Kidney epithelial cell (primary cell): ENCODE results near the gene TSPAN13. TPM values are rescaled to one million over a fixed set of nuclear protein-coding genes. Genes with fewer than 3 reads are reported as not detected.

ENCODE experiments used
- DNase-seq: peaks from one replicate; pipeline ENCODE4 v3.0.0-alpha.2; 2010; ENCODE audit warnings: low read depth
- H3K27me3 ChIP-seq: 2 replicates; pipeline ENCODE4 v1.6.0; 2011; ENCODE audit warnings: low read length; ENCODE audit not compliant: control insufficient read depth, insufficient read depth
- H3K36me3 ChIP-seq: 2 replicates; pipeline ENCODE4 v1.5.1; 2011; ENCODE audit warnings: low read length; ENCODE audit not compliant: control insufficient read depth, insufficient read depth
- H3K4me3 ChIP-seq: 2 replicates; pipeline ENCODE4 v1.5.1; 2011; ENCODE audit warnings: low read depth, mild to moderate bottlenecking, control low read depth, low read length
- total RNA-seq: library from RNA; depleted of rRNA; stranded (reverse); fragments of >200 nt; gene quantifications from 2 replicates; pipeline ENCODE4 v1.2.3, GENCODE V29; 2015
- TF ChIP-seq, protein P1 (sequence below): IDR thresholded peaks from 2 replicates; pipeline ENCODE4 v1.5.1; 2011; ENCODE audit warnings: mild to moderate bottlenecking, moderate library complexity, low read length, control low read depth, inconsistent platforms; ENCODE audit not compliant: insufficient read depth, poor library complexity, severe bottlenecking

TSPAN13 gene
- total RNA-seq, 1 donor from 2014 or later: 15.5 TPM

DNA sequence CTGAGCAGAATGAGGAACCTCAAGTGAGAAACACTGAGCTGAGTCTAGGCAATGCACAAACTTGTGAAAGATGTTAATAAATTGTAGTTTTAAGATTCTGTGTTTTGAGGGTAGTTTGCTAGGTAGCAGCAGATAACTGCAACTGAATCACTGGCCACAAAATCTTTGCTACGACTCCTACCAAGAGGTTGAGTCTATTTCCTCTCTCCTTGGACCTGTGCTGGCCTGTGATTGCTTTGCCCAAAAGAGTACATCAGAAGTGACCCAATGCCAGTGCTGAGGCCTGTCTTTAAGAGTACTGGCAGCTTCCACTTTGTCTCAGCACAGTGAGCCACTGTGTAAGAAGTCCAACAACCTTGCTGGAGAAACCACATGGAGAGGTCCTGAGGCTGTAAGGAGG lies 11.9 kb upstream of the TSPAN13 start:
- H3K27me3 ChIP-seq: no peaks in the 10 kb centered on the region
- TF ChIP-seq, protein P1, sequence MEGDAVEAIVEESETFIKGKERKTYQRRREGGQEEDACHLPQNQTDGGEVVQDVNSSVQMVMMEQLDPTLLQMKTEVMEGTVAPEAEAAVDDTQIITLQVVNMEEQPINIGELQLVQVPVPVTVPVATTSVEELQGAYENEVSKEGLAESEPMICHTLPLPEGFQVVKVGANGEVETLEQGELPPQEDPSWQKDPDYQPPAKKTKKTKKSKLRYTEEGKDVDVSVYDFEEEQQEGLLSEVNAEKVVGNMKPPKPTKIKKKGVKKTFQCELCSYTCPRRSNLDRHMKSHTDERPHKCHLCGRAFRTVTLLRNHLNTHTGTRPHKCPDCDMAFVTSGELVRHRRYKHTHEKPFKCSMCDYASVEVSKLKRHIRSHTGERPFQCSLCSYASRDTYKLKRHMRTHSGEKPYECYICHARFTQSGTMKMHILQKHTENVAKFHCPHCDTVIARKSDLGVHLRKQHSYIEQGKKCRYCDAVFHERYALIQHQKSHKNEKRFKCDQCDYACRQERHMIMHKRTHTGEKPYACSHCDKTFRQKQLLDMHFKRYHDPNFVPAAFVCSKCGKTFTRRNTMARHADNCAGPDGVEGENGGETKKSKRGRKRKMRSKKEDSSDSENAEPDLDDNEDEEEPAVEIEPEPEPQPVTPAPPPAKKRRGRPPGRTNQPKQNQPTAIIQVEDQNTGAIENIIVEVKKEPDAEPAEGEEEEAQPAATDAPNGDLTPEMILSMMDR: no peak
- no peak for DNase-seq
- H3K36me3 ChIP-seq: no peaks in the 10 kb centered on the region
- H3K4me3 ChIP-seq: no peak overlapping the region

DNA sequence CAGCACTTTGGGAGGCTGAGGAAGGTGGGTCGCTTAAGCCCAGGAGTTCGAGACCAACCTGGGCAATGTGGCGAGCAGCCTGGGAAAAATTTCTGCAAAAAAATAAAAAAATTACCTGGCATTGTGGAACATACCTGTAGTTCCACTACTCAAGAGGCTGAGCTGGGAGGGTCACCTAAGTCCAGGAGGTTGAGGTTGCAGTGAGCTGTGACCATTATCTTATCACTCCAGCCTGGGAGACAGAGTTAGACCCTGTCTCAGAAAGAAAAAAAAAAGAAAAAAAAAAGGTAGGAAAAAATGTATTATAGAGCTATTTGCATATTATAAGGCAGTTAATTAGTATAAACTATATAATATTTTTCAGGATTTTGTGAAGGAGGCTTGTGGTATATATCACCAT lies 11.0 kb upstream of the TSPAN13 start:
- H3K4me3 ChIP-seq: no peak overlapping the region
- TF ChIP-seq, protein P1: no peak
- H3K36me3 ChIP-seq: no peaks in the 10 kb centered on the region
- no peak for DNase-seq
- H3K27me3 ChIP-seq: no peaks in the 10 kb centered on the region

DNA sequence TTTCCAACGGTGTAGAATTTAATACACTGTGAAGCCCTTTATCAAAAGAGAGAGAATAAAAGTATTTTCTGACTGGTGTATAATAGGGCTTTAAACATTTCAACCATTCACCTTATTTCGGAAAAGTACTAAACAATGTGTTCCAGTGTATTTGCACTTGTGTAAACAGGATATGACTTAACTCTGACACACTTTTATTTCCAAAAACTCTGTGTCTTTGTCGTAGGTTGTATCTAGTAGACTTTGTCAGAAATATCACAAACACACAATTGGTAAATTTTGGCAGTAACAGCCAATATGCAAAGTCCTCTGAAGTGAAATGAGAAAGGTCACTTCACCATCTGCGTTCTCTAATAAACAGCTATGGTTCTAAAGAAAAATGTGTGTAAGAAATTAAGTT lies 10.3 kb upstream of the TSPAN13 start:
- H3K4me3 ChIP-seq: no peak overlapping the region
- H3K36me3 ChIP-seq: no peaks in the 10 kb centered on the region
- TF ChIP-seq, protein P1: no peak
- DNase-seq: no peak
- H3K27me3 ChIP-seq: no peaks in the 10 kb centered on the region

DNA sequence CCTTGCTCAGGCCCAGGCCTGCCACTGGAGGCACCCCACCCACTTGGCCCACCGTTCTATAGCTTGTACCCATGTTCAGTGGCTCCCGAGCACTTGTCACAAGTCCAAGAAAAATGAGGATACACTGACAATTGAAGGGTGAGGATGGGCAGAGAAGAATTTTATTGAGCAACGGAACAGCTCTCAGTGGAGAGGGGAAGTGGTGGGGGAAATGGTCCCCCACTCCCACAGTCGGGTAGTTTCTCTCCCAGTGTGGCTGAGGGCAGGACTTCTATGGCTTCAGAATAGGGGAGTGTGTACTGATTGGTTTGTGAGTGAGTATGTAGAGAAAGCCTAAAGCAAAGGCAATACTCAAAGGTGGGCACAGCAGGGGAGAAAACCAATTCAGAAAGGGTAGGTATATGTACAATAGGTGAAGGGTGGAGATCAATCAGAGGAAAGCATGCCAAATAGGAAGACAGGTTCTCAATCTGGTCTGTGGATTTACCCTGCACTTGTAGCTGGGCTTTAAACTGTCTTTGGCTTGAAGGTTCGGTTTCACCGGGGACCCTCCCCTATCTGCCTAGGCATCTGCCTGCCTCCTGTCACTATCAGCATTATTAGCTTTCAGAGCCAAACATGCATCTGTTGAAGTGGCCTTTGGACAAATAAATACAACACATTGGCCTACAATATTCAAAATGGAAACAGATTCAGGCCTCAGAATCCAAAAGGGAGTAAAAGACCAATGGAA lies 8.9 kb upstream of the TSPAN13 start:
- Histone ChIP-seq H3K4me3 (no peak overlapping the region), H3K36me3 (no peaks in the 10 kb centered on the region), H3K27me3 (no peaks in the 10 kb centered on the region)
- TF ChIP-seq, protein P1: no peak
- DNase-seq: no peak

DNA sequence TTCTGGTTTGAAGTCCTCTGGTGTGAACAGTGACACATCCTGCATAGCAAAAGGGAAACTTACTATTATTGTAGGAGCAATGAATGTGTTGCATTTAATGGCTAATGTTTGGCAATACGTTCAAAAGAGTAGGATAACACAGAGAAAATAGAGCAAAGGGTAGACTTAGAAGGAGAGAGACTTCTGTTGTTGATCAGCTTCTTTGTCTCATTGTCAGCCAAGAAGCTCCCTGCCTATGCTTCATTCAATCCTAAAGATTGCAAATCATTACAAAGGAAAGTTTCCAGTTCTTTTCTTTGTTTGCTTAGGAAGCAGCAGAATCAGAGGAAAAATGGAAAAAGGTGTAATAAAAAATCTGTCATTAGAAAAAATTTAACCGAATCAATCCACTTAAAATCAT lies 7.9 kb upstream of the TSPAN13 start:
- TF ChIP-seq, protein P1: no peak
- Histone ChIP-seq H3K4me3 (no peak overlapping the region), H3K36me3 (no peaks in the 10 kb centered on the region), H3K27me3 (no peaks in the 10 kb centered on the region)
- DNase-seq: no peak

DNA sequence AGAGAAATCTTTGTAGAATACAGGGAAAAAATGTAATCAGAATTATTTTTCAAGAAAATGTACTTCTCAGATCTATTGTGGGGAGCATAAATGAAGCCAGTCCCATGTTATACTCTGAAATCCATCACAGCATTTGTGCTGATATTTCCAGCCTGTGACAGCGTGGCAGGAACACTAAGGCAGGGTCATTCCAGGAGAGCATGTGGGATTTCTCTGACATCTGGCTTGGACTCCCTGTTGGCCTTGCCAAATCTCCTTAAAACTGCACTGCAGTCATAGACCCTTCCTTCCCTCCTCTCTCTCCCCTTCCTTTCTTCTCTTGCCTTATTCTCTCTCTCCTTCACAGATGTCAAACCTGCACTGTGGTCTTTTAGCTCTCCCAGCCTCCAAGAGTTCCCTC lies 6.5 kb upstream of the TSPAN13 start:
- Histone ChIP-seq H3K36me3 (no peaks in the 10 kb centered on the region), H3K4me3 (no peak overlapping the region), H3K27me3 (no peaks in the 10 kb centered on the region)
- DNase-seq: no peak
- TF ChIP-seq, protein P1: no peak
